GM18517 (cell line): ENCODE measurements around the gene TFB1M.

ENCODE experiments used
- ATAC-seq: cut with Tn5 transposase; IDR thresholded peaks from one replicate; pipeline ENCODE4 v1.9.1; 2021; ENCODE audit warnings: mild to moderate bottlenecking, moderate library complexity; ENCODE audit not compliant: unreplicated experiment

Gene TFB1M

DNA sequence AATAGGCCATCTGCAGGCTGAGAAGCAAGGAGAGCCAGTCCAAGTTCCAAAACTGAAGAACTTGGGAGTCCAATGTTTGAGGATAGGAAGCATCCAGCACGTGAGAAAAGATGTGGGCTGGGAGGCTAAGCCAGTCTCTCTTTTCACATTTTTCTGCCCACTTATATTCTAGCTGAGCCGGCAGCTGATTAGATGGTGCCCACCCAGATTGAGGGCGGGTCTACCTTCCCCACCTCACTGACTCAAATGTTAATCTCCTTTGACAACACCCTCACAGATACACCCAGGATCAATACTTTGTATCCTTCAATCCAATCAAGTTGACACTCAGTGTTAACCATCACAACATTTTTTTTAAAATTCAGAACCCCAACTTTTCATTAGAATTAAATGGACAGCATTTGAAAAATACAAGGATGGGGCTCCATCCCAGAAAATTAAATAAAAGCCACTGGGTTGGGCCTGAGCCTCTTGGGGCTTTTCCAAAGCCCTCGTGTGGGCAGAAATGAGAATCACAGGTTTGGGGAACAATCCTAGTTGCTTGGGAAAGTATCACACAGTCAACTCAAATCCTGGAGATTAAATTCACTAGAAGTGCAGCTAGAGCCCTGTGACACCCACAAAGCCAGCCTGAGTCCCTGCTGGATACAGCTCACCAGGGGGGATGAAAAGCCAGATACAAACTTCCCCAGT lies 48.3 kb downstream of the TFB1M start:
- no peak for ATAC-seq

GRCh38 chr6:155264693-155265320 lies 49.5 kb downstream of the TFB1M start:
- no peak for ATAC-seq

- ATAC-seq = no peak
Measured at GRCh38 chr6:155263373-155264063, 50.8 kb downstream of the TFB1M start, which contains the start of gene CLDN20. Gene CLDN20, plus strand, starts transcription at chr6:155264013. Its CDS starts 11,707 bp downstream, at chr6:155275720.

DNA sequence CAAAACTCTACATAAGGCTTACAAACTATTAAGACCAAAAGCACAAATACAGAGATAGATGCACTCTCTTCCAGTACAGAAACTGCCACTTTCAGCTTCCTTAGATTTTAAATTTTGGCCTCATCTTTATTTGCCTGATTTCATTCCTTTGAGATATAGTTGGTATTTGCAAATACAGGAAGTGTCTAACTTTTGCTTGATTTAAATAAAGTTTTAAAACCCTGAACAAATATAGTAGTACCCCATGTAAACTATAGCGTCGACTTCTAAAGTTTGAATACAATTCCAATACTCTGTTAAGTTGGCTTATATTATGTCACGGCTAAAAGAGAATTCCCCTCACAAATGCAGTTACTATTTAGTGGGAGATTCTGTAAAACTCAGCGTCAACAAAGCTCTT lies 51.6 kb downstream of the TFB1M start:
- no peak for ATAC-seq

DNA sequence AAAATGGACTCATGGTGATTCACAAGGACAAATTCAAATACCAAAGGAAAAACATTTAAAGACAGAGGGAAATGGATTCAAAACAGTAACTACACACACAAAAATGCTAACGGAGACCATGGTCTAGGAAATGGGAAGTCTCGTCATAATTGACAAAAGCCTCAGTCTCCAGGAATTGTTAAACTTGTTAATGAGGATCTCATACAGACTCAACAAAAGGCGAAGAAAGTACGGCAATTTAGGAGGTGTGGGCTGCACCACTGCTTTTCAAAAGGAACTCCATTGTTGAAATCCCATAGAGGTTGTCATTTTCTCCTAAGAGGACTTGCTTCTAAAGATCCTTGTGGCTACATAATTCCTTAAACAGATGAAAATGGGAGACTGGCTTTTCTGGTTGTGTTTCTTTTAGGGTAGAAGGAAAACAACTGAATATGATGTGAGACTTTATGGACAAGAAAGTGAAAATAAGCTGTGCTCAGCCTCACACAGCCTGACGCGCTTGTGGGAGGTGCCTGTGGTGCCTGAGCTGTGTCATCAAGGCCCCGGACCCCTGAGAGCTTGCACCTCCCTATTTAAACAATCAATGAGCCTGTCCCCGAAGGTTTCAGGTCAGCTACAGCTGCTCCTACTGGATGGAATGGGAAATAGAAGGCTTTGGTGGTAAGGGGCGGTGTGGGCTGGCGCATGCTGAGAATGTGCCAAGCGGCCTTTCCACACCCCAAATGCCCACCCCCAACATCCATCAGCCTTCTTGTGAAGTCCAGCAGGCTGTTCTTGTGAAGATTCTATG lies 53.0 kb downstream of the TFB1M start:
- ATAC-seq = no peak

- ATAC-seq = no peak
Measured at GRCh38 chr6:155260686-155261085, 53.6 kb downstream of the TFB1M start.

- no peak for ATAC-seq
Measured at GRCh38 chr6:155259897-155260296, 54.4 kb downstream of the TFB1M start.

DNA sequence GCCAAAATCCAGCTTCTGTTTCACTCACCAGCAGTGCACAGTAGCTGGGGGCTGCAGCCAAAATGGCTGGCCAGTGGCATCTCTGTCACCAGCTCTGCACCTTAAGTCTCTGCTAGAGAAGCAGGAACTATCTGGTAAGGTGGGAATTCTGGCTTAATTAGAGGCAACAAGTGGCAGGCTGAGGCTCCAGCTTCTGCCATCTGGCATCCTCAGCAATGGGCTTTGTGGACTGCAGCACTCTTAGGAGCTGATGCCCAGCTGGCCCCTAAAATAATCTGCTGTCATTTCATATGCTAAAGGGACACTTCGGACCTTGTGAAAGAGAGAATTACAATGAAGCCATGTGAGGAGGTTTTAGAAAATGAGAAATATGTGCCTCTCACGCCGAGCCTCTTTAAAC lies 55.1 kb downstream of the TFB1M start:
- ATAC-seq = no peak

GRCh38 chr6:155257796-155258195 lies 56.5 kb downstream of the TFB1M start:
- ATAC-seq = no peak

DNA sequence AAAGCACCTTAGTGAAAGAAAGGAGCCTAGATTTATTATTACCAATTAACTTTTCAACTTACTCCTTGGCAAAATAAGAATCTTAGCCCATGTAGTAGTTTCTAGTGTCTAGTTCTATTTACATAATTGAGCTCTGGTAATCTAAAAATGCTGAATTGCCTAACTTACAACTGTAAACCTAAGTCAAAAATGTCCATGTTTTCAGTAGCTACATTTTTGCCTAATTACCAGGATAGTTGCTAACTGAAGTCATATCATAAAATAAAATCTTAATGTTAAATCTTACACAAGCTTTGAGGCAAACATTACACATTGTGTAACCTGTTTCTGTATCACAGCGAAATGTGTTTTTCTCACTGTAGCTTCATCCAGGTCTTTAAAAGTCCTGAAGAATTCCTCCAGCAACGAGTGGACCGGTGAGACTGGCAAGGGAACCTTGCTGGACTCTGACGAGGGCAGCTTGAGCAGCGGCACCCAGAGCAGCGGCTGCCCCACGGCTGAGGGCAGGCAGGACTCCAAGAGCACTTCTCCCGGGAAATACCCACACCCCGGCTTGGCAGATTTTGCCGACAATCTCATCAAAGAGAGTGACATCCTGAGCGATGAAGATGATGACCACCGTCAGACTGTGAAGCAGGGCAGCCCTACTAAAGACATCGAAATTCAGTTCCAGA lies 58.0 kb downstream of the TFB1M start:
- no peak for ATAC-seq

DNA sequence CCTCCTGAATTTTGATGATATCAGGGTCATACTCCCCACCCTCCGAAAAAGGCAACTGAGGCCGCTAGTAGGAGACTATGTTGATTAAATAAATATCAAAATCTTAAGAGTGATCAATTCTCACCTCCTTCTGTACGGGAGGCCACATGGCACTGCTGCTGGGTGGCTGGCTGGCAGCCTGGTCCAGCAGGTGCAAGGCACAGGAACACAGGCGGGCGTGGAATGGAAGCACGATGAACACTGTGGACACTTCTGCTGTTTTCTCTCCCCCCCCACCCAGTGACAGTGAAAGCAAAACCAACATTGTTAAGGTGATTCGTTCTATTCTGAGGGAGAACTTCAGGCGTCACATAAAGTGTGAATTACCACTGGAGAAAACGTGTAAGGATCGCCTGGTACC lies 60.1 kb downstream of the TFB1M start:
- ATAC-seq = no peak

DNA sequence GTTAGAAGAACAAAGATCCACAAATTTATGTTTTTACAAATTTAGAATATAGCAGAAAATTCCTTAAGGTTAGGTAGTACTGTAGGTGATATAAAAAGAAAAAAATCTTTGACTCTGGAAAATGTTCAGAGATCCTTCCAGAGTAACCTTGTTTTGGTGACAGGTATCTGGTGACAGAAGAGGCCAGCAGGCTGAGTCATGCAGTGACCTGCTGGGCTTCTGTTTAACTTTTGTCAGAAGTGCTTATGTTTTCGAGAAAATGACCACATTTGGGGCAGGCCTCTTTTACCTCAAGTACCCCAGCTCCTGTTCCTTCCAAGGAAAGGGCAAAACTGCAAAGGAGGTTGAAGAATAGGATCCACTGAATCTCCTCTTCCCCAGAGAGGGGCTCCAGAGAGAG lies 60.9 kb downstream of the TFB1M start:
- ATAC-seq = no peak

DNA sequence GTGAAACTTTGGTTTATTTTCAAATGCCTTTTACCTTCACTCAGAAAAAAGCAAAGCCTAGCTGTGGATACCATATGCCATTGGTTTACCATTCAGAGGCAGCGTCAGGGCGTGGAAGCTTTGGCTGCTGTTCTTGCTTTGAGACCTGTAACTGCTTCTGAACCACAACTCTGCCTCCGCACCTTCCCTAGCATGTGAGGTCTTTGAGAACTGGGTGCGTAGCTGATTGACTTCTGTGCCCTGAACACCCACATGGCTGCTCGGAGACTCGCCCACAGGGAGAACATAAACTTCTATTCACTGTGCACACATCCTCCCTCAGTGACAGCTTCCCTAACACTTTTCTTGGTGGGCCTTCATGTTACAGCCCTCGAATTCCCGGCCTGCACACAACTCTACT lies 61.7 kb downstream of the TFB1M start:
- no peak for ATAC-seq

DNA sequence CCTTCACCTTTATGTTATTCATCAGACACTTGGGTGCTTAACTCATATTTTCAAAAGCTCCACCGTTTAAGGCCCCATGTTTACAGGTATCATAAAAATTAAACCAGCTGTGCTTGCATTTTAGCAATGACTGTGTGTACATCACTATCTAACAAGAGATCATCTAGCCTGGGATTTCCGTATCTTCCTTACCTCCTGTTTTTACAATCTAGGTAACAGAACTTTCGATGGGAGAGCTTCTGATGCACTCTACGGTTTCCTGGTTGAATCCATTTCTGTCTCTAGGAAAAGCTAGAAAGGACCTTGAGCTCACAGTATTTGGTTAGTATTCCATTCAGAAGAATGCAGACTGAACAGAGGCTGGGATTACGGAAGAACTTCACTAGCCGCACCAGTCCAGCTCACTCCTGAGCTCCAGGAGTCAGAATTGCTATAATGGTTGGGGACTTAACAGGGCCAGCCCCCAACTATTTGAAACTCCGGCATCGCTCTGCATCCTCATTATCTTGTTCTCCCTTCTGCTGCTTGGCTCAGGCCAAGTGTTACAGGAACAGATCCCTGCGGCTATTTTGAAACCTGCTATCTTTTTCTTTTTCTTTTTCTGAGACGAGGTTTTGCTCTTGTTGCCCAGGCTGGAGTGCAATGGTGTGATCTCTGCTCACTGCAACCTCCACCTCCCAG lies 63.4 kb downstream of the TFB1M start:
- ATAC-seq = no peak

GRCh38 chr6:155248008-155249001 lies 66.0 kb downstream of the TFB1M start:
- ATAC-seq = no peak

DNA sequence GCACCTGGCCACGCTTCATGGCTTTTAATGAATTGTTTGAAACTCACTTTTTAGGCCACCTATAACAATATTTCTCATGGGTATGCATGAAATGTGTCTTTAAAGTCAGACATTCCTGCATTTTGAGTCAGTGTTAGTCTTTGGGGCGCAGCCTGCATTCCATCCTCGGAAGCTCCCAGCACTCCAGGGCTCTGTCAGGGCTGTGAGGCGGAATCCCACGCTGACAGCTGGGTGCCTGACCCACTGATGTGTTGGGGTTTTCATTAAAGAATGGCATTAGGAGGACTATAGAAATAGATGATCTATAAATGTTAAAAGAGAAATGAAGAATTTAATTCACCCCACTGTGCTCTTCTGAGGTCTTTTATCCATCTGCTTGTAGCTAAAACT lies 66.7 kb downstream of the TFB1M start:
- ATAC-seq = no peak

- ATAC-seq = no peak
Measured at GRCh38 chr6:155246825-155247224, 67.5 kb downstream of the TFB1M start.

DNA sequence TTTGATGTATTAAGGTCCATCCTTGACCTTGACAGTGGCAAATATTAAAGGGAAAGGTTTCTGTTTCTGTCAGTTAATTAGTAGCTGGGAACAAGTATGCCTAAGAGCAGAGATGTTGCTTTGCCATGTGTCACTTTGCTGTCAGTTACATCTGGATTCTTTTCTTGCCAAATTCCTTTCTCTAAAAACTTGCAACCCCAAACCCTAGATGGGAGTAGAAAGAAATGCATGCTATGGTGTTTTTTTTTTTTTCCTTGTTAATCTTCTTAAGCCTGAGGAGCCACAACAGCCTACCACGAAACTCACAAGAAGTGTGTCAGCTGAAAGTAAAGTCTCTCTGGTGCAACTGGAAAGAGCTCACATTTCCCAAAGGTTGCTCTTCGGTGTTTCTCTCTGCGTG lies 68.5 kb downstream of the TFB1M start:
- no peak for ATAC-seq

GRCh38 chr6:155245193-155245592 lies 69.1 kb downstream of the TFB1M start:
- no peak for ATAC-seq
